PC-9 (cell line): ENCODE data around the gene FNDC3B. TPM values are rescaled to one million over a fixed set of nuclear protein-coding genes. Genes with fewer than 3 reads are reported as not detected.

ENCODE experiments used
- BruUV-seq: library from RNA; stranded (reverse); fragments of 400-500 nt; replicated peaks from 2 replicates; lab custom pipeline; 2021; lab: Mats Ljungman, UMichigan
- CTCF ChIA-PET: fragments of 300-600 bp; sonication (Branson Sonifier 250); formaldehyde crosslinking; loops from one replicate; lab custom pipeline; 2022; ENCODE audit warnings: antibody characterized with exemption; lab: Charles Lee
- POLR2A ChIA-PET: fragments of 300-600 bp; sonication (Branson Sonifier 250); formaldehyde crosslinking; loops from one replicate; lab custom pipeline; 2022; ENCODE audit warnings: antibody characterized with exemption; ENCODE audit not compliant: unreplicated experiment; lab: Charles Lee
- DNase-seq, 2 experiments: peaks; one replicate each; pipeline versions ENCODE4 v3.0.0 to v3.0.0-alpha.2; 2015 to 2022; ENCODE audit warnings: mixed read lengths in 1 of 2
- H2AFZ ChIP-seq: fragments of 200-600 bp; sonication (generic); 2 replicates; pipeline ENCODE4 v1.8.1; 2017; ENCODE audit warnings: antibody characterized with exemption
- H3F3A ChIP-seq: fragments of 200-600 bp; sonication (generic); 2 replicates; pipeline ENCODE4 v1.8.1; 2017; ENCODE audit warnings: antibody characterized with exemption, mild to moderate bottlenecking, low read depth; ENCODE audit not compliant: insufficient read depth
- H3K27ac ChIP-seq: fragments of 200-600 bp; sonication (generic); 2 replicates; pipeline ENCODE4 v1.6.1; 2016; ENCODE audit warnings: mixed run types
- H3K27me3 ChIP-seq: fragments of 200-600 bp; sonication (generic); 2 replicates; pipeline ENCODE4 v1.6.1; 2016; ENCODE audit warnings: low read depth, mixed run types; ENCODE audit not compliant: insufficient read depth
- H3K36me3 ChIP-seq: fragments of 200-600 bp; sonication (generic); 2 replicates; pipeline ENCODE4 v1.6.1; 2016; ENCODE audit warnings: low read depth, mixed run types
- H3K4me1 ChIP-seq: fragments of 200-600 bp; sonication (generic); replicated peaks from 2 replicates; pipeline ENCODE4 v1.6.1; 2016; ENCODE audit warnings: mixed run types; ENCODE audit not compliant: insufficient read depth
- H3K4me2 ChIP-seq: fragments of 200-600 bp; sonication (generic); 2 replicates; pipeline ENCODE4 v1.6.1; 2017; ENCODE audit warnings: mixed run types
- H3K4me3 ChIP-seq: fragments of 200-600 bp; sonication (generic); 2 replicates; pipeline ENCODE4 v1.6.1; 2016; ENCODE audit warnings: mixed run types
- H3K79me2 ChIP-seq: fragments of 200-600 bp; sonication (generic); 2 replicates; pipeline ENCODE4 v1.6.1; 2017; ENCODE audit warnings: low read depth, mixed run types
- H3K9me2 ChIP-seq: fragments of 200-600 bp; sonication (generic); 2 replicates; pipeline ENCODE4 v1.8.1; 2017; ENCODE audit warnings: mild to moderate bottlenecking; ENCODE audit not compliant: insufficient read depth
- H3K9me3 ChIP-seq: fragments of 200-600 bp; sonication (generic); 2 replicates; pipeline ENCODE4 v1.8.1; 2016; ENCODE audit warnings: low read depth; ENCODE audit not compliant: insufficient read depth
- H4K20me1 ChIP-seq: fragments of 200-600 bp; sonication (generic); 2 replicates; pipeline ENCODE4 v1.8.1; 2017; ENCODE audit not compliant: insufficient read depth
- CTCF ChIP-seq: fragments of 200-600 bp; sonication (generic); conservative IDR thresholded peaks from 2 replicates; pipeline ENCODE4 v1.6.1; 2017; ENCODE audit warnings: mixed run types, antibody characterized with exemption, mild to moderate bottlenecking, moderate library complexity
- EZH2 ChIP-seq: fragments of 200-600 bp; sonication (generic); IDR thresholded peaks from 2 replicates; pipeline ENCODE4 v1.8.0; 2017; ENCODE audit warnings: antibody characterized with exemption, low read depth
- intact Hi-C: fragments of 100-400 bp; cut with micrococcal nuclease; formaldehyde crosslinking; loops from one replicate; pipeline ENCODE4 v1.10.0; 2022; ENCODE audit not compliant: unreplicated experiment
- total RNA-seq: library from RNA; stranded (reverse); gene quantifications from 2 replicates; pipeline ENCODE4 v1.2.3, GENCODE V29; 2021

Gene FNDC3B
- total RNA-seq, 1 experiment from 2014 or later, result 106 TPM

GRCh38 chr3:172002512-172003078 is 36.8 kb upstream of the FNDC3B start:
- BruUV-seq, result no TSS peak
- H3F3A ChIP-seq, result peaks cover 5% of the 10 kb centered on the region; the same call in 1 of the 2 replicates
- ChIA-PET POLR2A (no interaction called here), CTCF (no interaction called here)
- no peaks in the 10 kb centered on the region for H3K27me3 ChIP-seq
- no peak overlapping the region for H2AFZ ChIP-seq
- H3K36me3 ChIP-seq, result no peaks in the 10 kb centered on the region
- H3K4me2 ChIP-seq, result no peak overlapping the region
- H3K27ac ChIP-seq, result no peak overlapping the region
- intact Hi-C loops, result no loop called here
- no peaks in the 10 kb centered on the region for H4K20me1 ChIP-seq
- no peaks in the 10 kb centered on the region for H3K9me2 ChIP-seq
- H3K4me3 ChIP-seq, result no peak overlapping the region
- H3K79me2 ChIP-seq, result no peaks in the 10 kb centered on the region
- no peak for TF ChIP-seq EZH2
- TF ChIP-seq CTCF, result no peak
- H3K4me1 ChIP-seq, result 0 out of 2 replicates have a peak, but pooled peaks cover 3% of the 10 kb centered on the region
- DNase-seq, result no peak
- no peaks in the 10 kb centered on the region for H3K9me3 ChIP-seq

- no peaks in the 10 kb centered on the region for H3K27me3 ChIP-seq
- H3K4me1 ChIP-seq, result 0 out of 2 replicates have a peak, but pooled peaks cover 3% of the 10 kb centered on the region
- TF ChIP-seq EZH2, result no peak
- TF ChIP-seq CTCF, result no peak
- no peak overlapping the region for H3K27ac ChIP-seq
- no peak for DNase-seq
- H2AFZ ChIP-seq, result no peak overlapping the region
- no TSS peak for BruUV-seq
- intact Hi-C loops, result no loop called here
- CTCF ChIA-PET, result no interaction called here
- H3K9me2 ChIP-seq, result no peaks in the 10 kb centered on the region
- H3K4me3 ChIP-seq, result no peak overlapping the region
- H3K4me2 ChIP-seq, result no peak overlapping the region
- POLR2A ChIA-PET, result no interaction called here
- no peaks in the 10 kb centered on the region for H3K9me3 ChIP-seq
- no peaks in the 10 kb centered on the region for H3K79me2 ChIP-seq
- H3F3A ChIP-seq, result peaks cover 5% of the 10 kb centered on the region; the same call in 1 of the 2 replicates
- no peaks in the 10 kb centered on the region for H3K36me3 ChIP-seq
- no peaks in the 10 kb centered on the region for H4K20me1 ChIP-seq
Observed at GRCh38 chr3:172003146-172003545, 36.2 kb upstream of the FNDC3B start.

DNA sequence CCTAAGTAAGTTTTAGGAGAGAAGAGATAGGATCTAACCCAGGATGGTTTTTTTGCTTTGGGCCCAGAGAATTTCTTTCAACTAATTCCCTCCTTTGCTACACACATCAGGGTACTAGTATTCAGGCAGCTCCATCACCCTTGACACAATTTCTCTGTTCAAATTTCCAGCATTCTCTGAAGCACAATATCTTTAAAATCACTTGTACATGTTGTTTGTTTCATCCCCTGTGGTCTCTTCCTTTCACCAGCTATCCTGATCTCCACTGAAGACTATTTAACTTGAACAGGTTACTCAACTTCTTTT is 32.4 kb upstream of the FNDC3B start:
- peak in 1 of 2 experiments; percentile 16 for DNase-seq
- Histone ChIP-seq H3K9me2 (no peaks in the 10 kb centered on the region), H3K4me2 (no peak overlapping the region), H3K36me3 (no peaks in the 10 kb centered on the region), H3F3A (peaks cover 5% of the 10 kb centered on the region; the same call in 1 of the 2 replicates), H3K4me1 (0 out of 2 replicates have a peak, but pooled peaks cover 3% of the 10 kb centered on the region), H2AFZ (no peak overlapping the region), H3K27ac (no peak overlapping the region), H3K27me3 (no peaks in the 10 kb centered on the region), H3K4me3 (no peak overlapping the region), H3K9me3 (no peaks in the 10 kb centered on the region), H4K20me1 (no peaks in the 10 kb centered on the region), H3K79me2 (no peaks in the 10 kb centered on the region)
- ChIA-PET POLR2A (no interaction called here), CTCF (no interaction called here)
- TF ChIP-seq EZH2, result no peak
- no peak for TF ChIP-seq CTCF
- intact Hi-C loops, result no loop called here
- BruUV-seq, result no TSS peak
